Ectodermal cell (in vitro differentiated cells): Measurements from ENCODE around the gene TNNI3K.
A peak's percentile ranks its signal among the peaks of the same experiment; 100 is the strongest.

Experiments used
- H3K27ac ChIP-seq: 2 replicates; pipeline ENCODE4 v1.7.0; 2013; ENCODE audit warnings: mild to moderate bottlenecking, low read depth, low read length; ENCODE audit not compliant: insufficient read depth, poor library complexity, severe bottlenecking
- H3K27me3 ChIP-seq: 2 replicates; pipeline ENCODE4 v1.7.0; 2013; ENCODE audit warnings: mild to moderate bottlenecking, low read length; ENCODE audit not compliant: insufficient read depth, control insufficient read depth, poor library complexity, severe bottlenecking
- H3K36me3 ChIP-seq: one replicate; pipeline ENCODE4 v1.7.0; 2013; ENCODE audit warnings: low read length; ENCODE audit not compliant: control insufficient read depth, insufficient read depth
- H3K4me1 ChIP-seq: one replicate; pipeline ENCODE4 v1.7.0; 2013; ENCODE audit warnings: low read length; ENCODE audit not compliant: control insufficient read depth, insufficient read depth
- H3K4me3 ChIP-seq: 2 replicates; pipeline ENCODE4 v1.7.0; 2013; ENCODE audit warnings: low read depth, low read length, control low read depth; ENCODE audit not compliant: insufficient read depth
- H3K9me3 ChIP-seq: 2 replicates; pipeline ENCODE4 v1.7.0; 2013; ENCODE audit warnings: mild to moderate bottlenecking, low read length, moderate library complexity; ENCODE audit not compliant: control insufficient read depth
- WGBS, 2 experiments: methylation state at CpG; one replicate each; pipeline ENCODE4 v1.1.7; 2013; ENCODE audit warnings: missing lambda C conversion rate in 2 of 2; 5-methylcytosine and 5-hydroxymethylcytosine counted together

TNNI3K gene

GRCh38 chr1:74341702-74342339 is 106.6 kb downstream of the TNNI3K start:
- Histone ChIP-seq H3K9me3 (no peaks in the 10 kb centered on the region), H3K27ac (no peak overlapping the region), H3K4me3 (no peak overlapping the region), H3K27me3 (no peaks in the 10 kb centered on the region), H3K36me3 (no peaks in the 10 kb centered on the region), H3K4me1 (peaks cover 14% of the 10 kb centered on the region)
- WGBS, 2 experiments = 95 to 97% methylated on average over 4 of the region's 4 CpGs

- Histone ChIP-seq H3K27ac (peak overlapping the region; percentile 56), H3K4me1 (peaks cover 14% of the 10 kb centered on the region), H3K36me3 (no peaks in the 10 kb centered on the region), H3K9me3 (no peaks in the 10 kb centered on the region), H3K4me3 (no peak overlapping the region), H3K27me3 (no peaks in the 10 kb centered on the region)
- 58 to 61% methylated on average over 1 of the region's 1 CpG for WGBS, 2 experiments
These were observed 108.0 kb downstream of the TNNI3K start for GRCh38 chr1:74343216-74343615.

GRCh38 chr1:74344387-74344786 is 109.2 kb downstream of the TNNI3K start:
- no peak overlapping the region for H3K4me3 ChIP-seq
- 83 to 88% methylated on average over 1 of the region's 1 CpG for WGBS, 2 experiments
- H3K9me3 ChIP-seq = no peaks in the 10 kb centered on the region
- no peak overlapping the region for H3K27ac ChIP-seq
- H3K27me3 ChIP-seq = no peaks in the 10 kb centered on the region
- no peaks in the 10 kb centered on the region for H3K36me3 ChIP-seq
- peaks cover 8% of the 10 kb centered on the region for H3K4me1 ChIP-seq

- no peak overlapping the region for H3K4me3 ChIP-seq
- H3K36me3 ChIP-seq = no peaks in the 10 kb centered on the region
- no peaks in the 10 kb centered on the region for H3K27me3 ChIP-seq
- no peak overlapping the region for H3K27ac ChIP-seq
- 89 to 100% methylated on average over 1 of the region's 1 CpG for WGBS, 2 experiments
- H3K9me3 ChIP-seq = no peaks in the 10 kb centered on the region
- no peaks in the 10 kb centered on the region for H3K4me1 ChIP-seq
These were observed 121.3 kb downstream of the TNNI3K start for GRCh38 chr1:74356493-74356892.

- no peaks in the 10 kb centered on the region for H3K9me3 ChIP-seq
- 93 to 100% methylated on average over 3 of the region's 3 CpGs for WGBS, 2 experiments
- no peaks in the 10 kb centered on the region for H3K4me1 ChIP-seq
These were observed 122.0 kb downstream of the TNNI3K start for GRCh38 chr1:74357150-74357549.

GRCh38 chr1:74357756-74358155 is 122.6 kb downstream of the TNNI3K start:
- Histone ChIP-seq H3K27ac (no peak overlapping the region), H3K4me1 (no peaks in the 10 kb centered on the region), H3K9me3 (no peaks in the 10 kb centered on the region), H3K27me3 (no peaks in the 10 kb centered on the region), H3K36me3 (no peaks in the 10 kb centered on the region), H3K4me3 (no peak overlapping the region)
- WGBS, 2 experiments = 90 to 95% methylated on average over 4 of the region's 4 CpGs

More at GRCh38 chr1:74357150-74357549, 122.0 kb downstream of the TNNI3K start:
- no peaks in the 10 kb centered on the region for H3K36me3 ChIP-seq
- H3K4me3 ChIP-seq = no peak overlapping the region
- H3K27ac ChIP-seq = no peak overlapping the region
- no peaks in the 10 kb centered on the region for H3K27me3 ChIP-seq

GRCh38 chr1:74362691-74363090 is 127.5 kb downstream of the TNNI3K start:
- WGBS, 2 experiments = 88 to 100% methylated on average over 1 of the region's 1 CpG
- no peak overlapping the region for H3K4me3 ChIP-seq
- H3K4me1 ChIP-seq = no peaks in the 10 kb centered on the region
- no peaks in the 10 kb centered on the region for H3K27me3 ChIP-seq
- H3K27ac ChIP-seq = no peak overlapping the region
- no peaks in the 10 kb centered on the region for H3K36me3 ChIP-seq
- H3K9me3 ChIP-seq = no peaks in the 10 kb centered on the region

GRCh38 chr1:74363220-74363619 is 128.0 kb downstream of the TNNI3K start:
- Histone ChIP-seq H3K36me3 (no peaks in the 10 kb centered on the region), H3K4me1 (no peaks in the 10 kb centered on the region), H3K4me3 (no peak overlapping the region), H3K9me3 (no peaks in the 10 kb centered on the region), H3K27me3 (no peaks in the 10 kb centered on the region), H3K27ac (no peak overlapping the region)
- WGBS, 2 experiments = 86 to 90% methylated on average over 2 of the region's 2 CpGs

- no peaks in the 10 kb centered on the region for H3K9me3 ChIP-seq
- H3K4me3 ChIP-seq = no peak overlapping the region
- H3K27ac ChIP-seq = no peak overlapping the region
- H3K27me3 ChIP-seq = no peaks in the 10 kb centered on the region
- no CpG with 5 or more reads among the region's 1 CpG for WGBS, 2 experiments
- H3K36me3 ChIP-seq = no peaks in the 10 kb centered on the region
- no peaks in the 10 kb centered on the region for H3K4me1 ChIP-seq
These were observed 132.1 kb downstream of the TNNI3K start for GRCh38 chr1:74367175-74367813.

GRCh38 chr1:74368335-74368734 is 133.1 kb downstream of the TNNI3K start:
- H3K4me3 ChIP-seq = no peak overlapping the region
- no peaks in the 10 kb centered on the region for H3K27me3 ChIP-seq
- H3K4me1 ChIP-seq = no peaks in the 10 kb centered on the region
- no peaks in the 10 kb centered on the region for H3K36me3 ChIP-seq
- no peak overlapping the region for H3K27ac ChIP-seq
- H3K9me3 ChIP-seq = no peaks in the 10 kb centered on the region
- WGBS, 2 experiments = 94 to 99% methylated on average over 3 of the region's 3 CpGs
